Measurements from ENCODE around the gene C1orf159. TPM values are rescaled to one million over a fixed set of nuclear protein-coding genes. Genes with fewer than 3 reads are reported as not detected.
A peak's percentile ranks its signal among the peaks of the same experiment; 100 is the strongest.

C1orf159 gene
- total and polyA plus RNA-seq, 10 of the 15 experiments (the other 5 are each of a cell fraction or from before 2014, with no cell fraction given): 0.11 to 23.4 (median 8.0) TPM

DNA sequence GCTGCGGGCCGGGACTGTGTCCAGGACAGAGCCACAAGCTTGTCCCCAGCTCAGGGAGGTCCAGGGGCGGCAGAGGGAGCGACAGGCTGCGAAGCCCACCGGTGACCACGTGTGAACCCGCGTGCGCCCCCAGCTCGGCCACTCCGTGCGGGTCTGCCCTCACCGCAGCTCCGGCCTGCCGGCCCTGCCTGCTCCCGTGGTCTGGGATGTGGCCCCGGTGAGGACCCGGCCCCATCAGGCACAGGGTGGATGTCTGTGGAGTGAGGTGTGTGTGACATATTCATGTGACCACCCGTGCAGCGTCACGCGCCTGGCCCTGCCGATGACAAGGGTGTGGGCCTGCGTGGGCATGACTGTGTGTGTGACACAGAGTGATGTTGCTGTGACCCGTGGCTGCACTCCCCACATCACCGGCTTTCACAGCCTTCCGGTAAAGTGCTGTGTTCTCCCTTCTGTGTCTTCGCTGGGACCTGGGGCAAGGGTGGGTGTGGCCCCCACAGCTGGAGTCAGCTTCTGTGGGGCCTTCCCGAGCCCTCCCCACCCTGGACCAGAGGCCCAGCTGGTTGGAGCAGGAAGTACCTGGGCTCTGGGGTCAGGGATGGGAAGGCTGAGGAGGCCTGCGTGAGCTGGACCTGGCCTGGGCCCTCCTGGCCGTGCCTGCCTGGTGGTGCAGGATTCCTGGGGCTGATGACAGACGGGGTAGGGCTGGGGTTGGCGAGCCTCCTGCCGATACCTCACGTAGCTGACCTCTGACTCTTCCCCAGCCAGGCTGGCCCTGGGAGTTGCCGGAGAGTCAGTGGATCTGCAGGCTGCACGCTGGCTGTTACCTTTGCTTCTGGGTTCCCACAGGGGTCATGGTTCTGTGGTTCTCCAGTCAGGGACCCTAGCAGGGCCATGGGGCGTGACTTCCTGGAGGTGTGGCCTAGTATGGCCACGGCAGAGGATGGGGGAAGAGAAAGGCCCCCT is 45.9 kb downstream of the C1orf159 start (continued):
- TF ChIP-seq, protein P1, sequence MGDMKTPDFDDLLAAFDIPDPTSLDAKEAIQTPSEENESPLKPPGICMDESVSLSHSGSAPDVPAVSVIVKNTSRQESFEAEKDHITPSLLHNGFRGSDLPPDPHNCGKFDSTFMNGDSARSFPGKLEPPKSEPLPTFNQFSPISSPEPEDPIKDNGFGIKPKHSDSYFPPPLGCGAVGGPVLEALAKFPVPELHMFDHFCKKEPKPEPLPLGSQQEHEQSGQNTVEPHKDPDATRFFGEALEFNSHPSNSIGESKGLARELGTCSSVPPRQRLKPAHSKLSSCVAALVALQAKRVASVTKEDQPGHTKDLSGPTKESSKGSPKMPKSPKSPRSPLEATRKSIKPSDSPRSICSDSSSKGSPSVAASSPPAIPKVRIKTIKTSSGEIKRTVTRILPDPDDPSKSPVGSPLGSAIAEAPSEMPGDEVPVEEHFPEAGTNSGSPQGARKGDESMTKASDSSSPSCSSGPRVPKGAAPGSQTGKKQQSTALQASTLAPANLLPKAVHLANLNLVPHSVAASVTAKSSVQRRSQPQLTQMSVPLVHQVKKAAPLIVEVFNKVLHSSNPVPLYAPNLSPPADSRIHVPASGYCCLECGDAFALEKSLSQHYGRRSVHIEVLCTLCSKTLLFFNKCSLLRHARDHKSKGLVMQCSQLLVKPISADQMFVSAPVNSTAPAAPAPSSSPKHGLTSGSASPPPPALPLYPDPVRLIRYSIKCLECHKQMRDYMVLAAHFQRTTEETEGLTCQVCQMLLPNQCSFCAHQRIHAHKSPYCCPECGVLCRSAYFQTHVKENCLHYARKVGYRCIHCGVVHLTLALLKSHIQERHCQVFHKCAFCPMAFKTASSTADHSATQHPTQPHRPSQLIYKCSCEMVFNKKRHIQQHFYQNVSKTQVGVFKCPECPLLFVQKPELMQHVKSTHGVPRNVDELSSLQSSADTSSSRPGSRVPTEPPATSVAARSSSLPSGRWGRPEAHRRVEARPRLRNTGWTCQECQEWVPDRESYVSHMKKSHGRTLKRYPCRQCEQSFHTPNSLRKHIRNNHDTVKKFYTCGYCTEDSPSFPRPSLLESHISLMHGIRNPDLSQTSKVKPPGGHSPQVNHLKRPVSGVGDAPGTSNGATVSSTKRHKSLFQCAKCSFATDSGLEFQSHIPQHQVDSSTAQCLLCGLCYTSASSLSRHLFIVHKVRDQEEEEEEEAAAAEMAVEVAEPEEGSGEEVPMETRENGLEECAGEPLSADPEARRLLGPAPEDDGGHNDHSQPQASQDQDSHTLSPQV (IDR thresholded peaks at IDR 0.05): no peak
- TF ChIP-seq KAT2A (conservative IDR thresholded peaks at IDR 0.05; ENCODE audit: control insufficient read depth, low read depth, low read length) (no peak), TBL1XR1 (IDR thresholded peaks at IDR 0.05; ENCODE audit: low read depth, low read length) (no peak), CBX3 (IDR thresholded peaks at IDR 0.05; ENCODE audit: borderline replicate concordance, low read depth) (no peak), BHLHE40 (IDR thresholded peaks at IDR 0.05; ENCODE audit: borderline replicate concordance in 1 of 2, low read depth in 2 of 2, low read length in 1 of 2) (peak; percentile 35 to 75; a peak in 3 of 4 replicates), NFYB (IDR thresholded peaks at IDR 0.05; ENCODE audit: insufficient read depth, low read depth, low read length) (no peak), BMI1 (IDR thresholded peaks at IDR 0.05; ENCODE audit: borderline replicate concordance) (no peak), IKZF2 (IDR thresholded peaks at IDR 0.05) (no peak), NFIC (IDR thresholded peaks at IDR 0.05; ENCODE audit: low read depth, low read length) (no peak), PAX5 (IDR thresholded peaks at IDR 0.05; ENCODE audit: borderline replicate concordance, low read depth, low read length) (0 out of 2 replicates have a peak, but pooled peaks have one; percentile 35), LARP7 (IDR thresholded peaks at IDR 0.05) (no peak; the same call in 1 of the 2 replicates), SRF (IDR thresholded peaks at IDR 0.05; ENCODE audit: low read depth in 2 of 2, low read length in 2 of 2) (no peak), SREBF2 (IDR thresholded peaks at IDR 0.05; ENCODE audit: low read length) (no peak), NFYA (IDR thresholded peaks at IDR 0.05; ENCODE audit: borderline replicate concordance, low read depth, low read length) (no peak), POU2F2 (IDR thresholded peaks at IDR 0.05; ENCODE audit: borderline replicate concordance, low read depth, low read length) (no peak), GABPA (IDR thresholded peaks at IDR 0.05; ENCODE audit: low read depth) (no peak), BACH1 (IDR thresholded peaks at IDR 0.05; ENCODE audit: borderline replicate concordance) (0 out of 2 replicates have a peak, but pooled peaks have one; percentile 15), SMAD5 (IDR thresholded peaks at IDR 0.05; ENCODE audit: low read depth) (no peak)
- TF ChIP-seq, protein P2, sequence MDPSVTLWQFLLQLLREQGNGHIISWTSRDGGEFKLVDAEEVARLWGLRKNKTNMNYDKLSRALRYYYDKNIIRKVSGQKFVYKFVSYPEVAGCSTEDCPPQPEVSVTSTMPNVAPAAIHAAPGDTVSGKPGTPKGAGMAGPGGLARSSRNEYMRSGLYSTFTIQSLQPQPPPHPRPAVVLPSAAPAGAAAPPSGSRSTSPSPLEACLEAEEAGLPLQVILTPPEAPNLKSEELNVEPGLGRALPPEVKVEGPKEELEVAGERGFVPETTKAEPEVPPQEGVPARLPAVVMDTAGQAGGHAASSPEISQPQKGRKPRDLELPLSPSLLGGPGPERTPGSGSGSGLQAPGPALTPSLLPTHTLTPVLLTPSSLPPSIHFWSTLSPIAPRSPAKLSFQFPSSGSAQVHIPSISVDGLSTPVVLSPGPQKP (IDR thresholded peaks at IDR 0.05; ENCODE audit: low read depth, low read length): no peak
- TF ChIP-seq, protein P3, sequence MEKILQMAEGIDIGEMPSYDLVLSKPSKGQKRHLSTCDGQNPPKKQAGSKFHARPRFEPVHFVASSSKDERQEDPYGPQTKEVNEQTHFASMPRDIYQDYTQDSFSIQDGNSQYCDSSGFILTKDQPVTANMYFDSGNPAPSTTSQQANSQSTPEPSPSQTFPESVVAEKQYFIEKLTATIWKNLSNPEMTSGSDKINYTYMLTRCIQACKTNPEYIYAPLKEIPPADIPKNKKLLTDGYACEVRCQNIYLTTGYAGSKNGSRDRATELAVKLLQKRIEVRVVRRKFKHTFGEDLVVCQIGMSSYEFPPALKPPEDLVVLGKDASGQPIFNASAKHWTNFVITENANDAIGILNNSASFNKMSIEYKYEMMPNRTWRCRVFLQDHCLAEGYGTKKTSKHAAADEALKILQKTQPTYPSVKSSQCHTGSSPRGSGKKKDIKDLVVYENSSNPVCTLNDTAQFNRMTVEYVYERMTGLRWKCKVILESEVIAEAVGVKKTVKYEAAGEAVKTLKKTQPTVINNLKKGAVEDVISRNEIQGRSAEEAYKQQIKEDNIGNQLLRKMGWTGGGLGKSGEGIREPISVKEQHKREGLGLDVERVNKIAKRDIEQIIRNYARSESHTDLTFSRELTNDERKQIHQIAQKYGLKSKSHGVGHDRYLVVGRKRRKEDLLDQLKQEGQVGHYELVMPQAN (conservative IDR thresholded peaks at IDR 0.05): 0 out of 2 replicates have a peak, but pooled peaks have one; percentile 2
- TF ChIP-seq, protein P4, sequence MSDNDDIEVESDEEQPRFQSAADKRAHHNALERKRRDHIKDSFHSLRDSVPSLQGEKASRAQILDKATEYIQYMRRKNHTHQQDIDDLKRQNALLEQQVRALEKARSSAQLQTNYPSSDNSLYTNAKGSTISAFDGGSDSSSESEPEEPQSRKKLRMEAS (IDR thresholded peaks at IDR 0.05; ENCODE audit: low read depth, low read length): no peak

Data from GM12878 (cell line).